ENCODE measurements around the gene CDC25C. TPM values are rescaled to one million over a fixed set of nuclear protein-coding genes. Genes with fewer than 3 reads are reported as not detected.
"Not testable (repeated sequence)": the region's sequence is repeated elsewhere in the genome, so short reads cannot be mapped to it uniquely, and the experiment has no call there.

CDC25C gene
- polyA plus RNA-seq, 1 donor = 2.4 TPM

DNA sequence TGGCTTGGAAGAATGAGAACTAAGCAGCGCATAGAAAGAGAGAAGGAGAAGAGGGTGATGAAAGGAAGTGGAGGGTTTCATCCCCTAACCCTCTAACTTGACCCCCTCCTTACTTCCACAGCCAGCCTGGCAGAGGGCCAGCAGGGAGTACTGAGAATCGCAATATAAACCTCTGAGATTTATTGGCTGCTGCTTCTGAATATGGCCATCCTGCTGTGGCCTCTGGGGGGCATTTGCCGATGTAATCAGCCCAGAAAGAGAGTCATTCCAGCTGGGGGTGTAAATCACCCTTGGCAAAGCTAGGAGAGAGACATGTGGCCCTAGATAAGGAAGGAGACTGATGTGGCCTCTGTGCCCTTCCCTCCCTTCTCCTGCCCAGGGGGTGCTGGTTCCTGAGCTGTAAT, 56.2 kb downstream of the CDC25C start:
- DNase-seq = no peak

DNA sequence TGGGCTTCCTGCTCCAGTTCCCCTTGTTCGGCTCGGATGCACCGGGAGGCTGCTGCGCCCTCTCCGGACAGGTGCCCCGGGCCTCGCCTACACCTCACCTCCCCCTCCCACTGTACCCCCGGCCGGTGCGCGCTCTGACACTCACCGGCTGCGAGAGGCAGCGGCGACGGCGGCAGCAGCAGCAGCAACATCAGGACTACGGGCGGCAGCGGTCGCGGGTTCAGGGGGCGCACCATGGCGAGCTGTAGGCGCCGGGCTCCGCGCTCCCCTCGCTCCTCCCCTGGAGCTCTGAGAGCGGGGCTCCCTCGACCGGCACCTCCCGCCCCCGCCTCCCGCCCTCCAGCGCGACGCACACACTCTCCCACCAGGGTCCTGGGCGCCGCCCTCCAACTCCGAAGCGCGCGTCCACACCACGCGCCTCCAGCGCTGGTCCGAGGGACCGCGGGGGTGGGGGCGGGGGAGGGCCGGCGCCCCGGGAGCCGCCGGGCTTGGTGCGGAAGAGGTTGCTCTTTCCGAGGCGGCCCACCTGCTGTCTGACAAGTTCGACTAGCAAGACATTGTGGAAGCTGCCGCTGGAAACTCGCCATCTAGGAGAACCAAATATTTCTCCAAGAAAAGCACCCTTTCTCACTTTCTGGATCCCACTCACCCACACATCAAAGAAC, 57.3 kb downstream of the CDC25C start, which contains the start of gene GFRA3:
Gene GFRA3 (minus strand): TSS at position 433 of the 665 bp plus-strand sequence. CDS start 197 bp downstream, at position 236.
- DNase-seq = peak; percentile 23

DNA sequence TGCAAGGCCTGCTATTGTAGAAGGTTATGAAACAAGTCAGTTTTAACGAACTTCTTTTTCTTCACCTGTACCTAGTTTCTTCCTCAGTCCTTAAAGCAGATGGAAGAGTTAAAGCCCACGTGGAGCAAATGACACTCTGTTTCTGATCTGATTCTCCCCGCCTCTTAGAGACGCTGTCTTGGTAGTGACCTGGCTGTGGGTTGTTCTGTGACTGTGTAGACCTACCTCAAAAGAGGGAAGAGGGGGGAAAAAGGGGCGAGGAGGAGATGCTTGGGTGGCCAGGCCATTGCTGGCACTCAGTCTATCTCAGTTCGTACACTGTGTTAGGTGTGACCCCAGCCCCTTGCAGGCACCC, 57.8 kb downstream of the CDC25C start:
- no peak for DNase-seq

DNA sequence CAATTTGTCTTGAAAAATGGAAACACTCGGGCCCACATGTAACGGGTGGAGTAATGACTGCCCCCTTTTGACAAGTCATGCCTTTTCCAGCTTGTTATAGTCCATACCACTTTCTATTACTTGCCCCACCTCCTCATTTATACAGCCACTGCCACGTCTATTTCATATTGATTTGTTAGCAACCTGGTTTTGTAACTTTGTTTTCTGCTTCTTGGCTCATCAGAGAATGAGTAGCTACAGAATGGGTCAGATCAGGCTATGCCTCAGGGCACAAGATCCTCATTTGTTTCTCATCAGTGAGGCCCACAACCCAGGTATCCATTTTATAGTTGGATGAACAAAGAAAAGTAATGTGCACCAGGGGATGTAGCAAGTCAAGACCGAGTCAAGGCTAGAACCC, 58.9 kb downstream of the CDC25C start:
- DNase-seq = no peak

DNA sequence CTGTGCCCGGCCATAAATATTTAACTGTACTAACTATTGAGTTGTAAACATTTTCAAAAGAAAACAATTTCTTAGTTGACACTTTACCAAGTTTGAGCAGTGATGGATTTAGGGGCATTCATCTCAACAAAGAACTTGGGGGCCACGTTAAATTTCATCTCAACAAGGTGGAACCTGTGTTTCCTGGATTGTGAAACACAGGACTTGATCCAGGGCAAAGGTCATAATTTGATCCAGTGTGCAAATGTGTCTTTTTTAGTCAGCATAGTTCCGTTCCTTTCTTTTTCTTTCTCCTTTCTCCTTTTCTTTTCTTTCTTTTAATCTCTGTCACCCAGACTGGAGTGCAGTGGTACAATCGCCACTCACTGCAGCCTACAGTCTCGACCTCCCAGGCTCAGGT, 60.3 kb downstream of the CDC25C start:
- no peak for DNase-seq

DNA sequence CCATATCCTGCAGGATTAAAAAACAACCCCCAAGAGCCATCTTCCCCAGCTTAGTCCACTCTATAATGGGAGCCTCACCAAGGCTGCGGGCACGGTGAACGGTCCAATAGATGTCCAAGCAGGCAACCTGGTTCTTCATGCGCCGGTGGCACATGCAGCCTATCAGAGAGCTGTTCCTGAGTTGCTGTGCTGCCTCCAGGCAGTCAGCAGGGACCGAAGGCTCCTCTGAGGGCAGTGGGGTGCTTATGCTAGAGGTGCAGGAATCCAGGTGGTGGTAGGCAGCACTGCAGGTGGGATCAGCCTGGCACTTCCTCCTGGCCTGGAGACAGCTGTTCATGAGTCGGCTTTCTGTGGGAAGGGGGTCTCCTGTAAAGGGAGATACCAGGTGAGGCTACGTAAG, 67.4 kb downstream of the CDC25C start:
- no peak for DNase-seq

- no peak for DNase-seq
Observed at GRCh38 chr5:138263581-138263980, 68.0 kb downstream of the CDC25C start.

DNA sequence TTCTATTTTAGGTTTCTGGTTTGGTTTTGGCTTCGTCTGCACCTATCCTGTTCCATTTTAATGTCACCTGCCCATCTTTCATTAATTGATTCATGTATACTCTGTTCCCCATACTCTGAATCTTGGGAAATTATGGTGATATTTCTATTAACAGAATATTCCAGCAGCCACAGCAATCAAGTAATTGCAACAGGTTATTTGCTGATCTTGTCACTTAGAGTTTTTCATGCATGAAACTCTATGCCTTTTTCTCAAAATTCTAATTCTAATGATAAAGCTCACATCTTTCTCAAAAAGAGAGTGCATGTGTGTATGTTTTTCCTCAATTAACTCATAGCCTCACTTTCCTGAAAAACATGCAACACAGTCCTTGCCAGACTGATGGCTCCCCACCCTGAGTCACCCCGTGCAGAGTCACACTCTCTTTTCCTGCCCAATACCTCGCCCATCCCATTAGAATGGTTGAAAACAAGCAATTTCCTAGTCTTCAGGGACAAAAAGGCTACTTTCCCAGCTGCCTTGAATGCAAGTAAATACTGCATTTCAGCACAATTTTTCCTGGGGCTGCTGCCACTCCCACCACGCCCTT, 72.8 kb downstream of the CDC25C start:
- DNase-seq = no peak

DNA sequence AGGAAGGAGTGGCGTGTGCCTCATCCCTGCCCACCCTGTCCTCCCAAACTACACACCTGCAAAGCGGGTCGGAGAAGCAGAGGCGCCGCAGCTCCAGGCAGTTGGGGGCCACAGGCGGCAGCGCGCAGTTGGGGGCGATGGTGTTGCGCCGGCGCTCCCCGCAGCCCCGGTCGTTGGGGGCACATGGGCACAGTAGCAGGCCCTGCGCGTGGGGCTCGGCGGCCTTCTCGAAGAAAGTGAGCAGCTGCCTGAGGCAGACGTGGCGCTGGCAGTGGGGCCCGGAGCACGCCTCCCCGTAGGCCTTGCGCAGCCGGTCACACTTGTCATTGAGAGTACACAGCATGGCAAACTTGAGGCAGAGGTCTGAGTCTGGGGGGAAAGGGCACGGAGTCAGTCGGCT, 74.0 kb downstream of the CDC25C start:
- no peak for DNase-seq

DNA sequence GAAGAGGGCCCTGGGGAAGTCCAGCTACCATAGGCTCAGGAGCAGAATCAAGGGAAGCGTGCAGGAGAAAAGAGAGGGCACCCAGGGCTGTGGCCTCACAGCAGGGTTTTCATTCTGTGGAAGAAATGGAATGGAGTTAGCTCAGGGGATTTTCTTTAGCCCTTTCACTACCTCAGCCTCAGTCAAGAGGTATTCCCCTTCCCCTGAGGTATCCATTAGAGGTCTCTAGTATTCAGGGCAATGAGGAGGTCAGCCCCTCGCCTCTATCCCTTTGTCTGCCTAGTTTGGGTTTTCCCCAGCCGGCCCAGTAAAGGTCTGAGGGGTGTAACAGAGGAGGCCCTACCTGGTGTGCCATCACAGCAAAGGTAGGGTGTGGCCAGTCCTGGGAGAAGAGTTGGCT, 78.7 kb downstream of the CDC25C start:
- no peak for DNase-seq

DNA sequence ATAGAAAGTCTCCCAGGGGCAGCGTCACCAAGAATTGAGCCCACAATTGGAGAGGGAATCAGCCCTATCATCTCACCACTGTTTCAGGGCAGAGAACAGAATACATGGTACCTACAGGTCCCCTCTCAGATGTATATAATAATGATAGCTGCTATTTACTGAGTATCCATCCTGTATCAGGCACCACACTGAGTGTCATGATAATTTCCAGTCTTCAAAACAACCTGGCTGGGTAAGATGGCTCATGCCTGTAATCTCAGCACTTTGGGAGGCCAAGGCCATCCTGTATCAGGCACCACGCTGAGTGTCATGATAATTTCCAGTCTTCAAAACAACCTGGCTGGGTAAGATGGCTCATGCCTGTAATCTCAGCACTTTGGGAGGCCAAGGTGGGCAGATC, 83.8 kb downstream of the CDC25C start:
- not testable (repeated sequence) for DNase-seq

- no peak for DNase-seq
Observed at GRCh38 chr5:138246822-138247221, 84.8 kb downstream of the CDC25C start.

DNA sequence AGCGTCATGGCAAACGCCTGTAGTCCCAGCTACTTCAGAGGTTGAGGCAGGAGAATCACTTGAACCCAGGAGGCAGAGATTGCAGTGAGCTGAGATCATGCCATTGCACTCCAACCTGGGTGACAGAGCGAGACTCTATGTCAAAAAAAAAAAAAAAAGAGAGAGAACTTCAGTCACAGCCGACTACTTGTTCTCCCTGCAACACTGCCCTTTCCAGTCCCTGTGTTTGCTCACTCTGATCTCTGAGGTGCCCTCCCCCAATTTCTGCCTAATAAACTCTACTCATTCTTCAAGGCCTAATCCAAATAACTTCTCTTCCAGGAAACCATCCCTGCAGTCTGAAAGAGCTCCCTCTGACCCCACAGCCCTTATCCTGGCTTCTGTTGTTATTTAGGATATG, 85.3 kb downstream of the CDC25C start:
- no peak for DNase-seq

GRCh38 chr5:138245717-138246116, 85.9 kb downstream of the CDC25C start:
- DNase-seq = no peak

- no peak for DNase-seq
Observed at GRCh38 chr5:138243794-138244193, 87.8 kb downstream of the CDC25C start.

DNA sequence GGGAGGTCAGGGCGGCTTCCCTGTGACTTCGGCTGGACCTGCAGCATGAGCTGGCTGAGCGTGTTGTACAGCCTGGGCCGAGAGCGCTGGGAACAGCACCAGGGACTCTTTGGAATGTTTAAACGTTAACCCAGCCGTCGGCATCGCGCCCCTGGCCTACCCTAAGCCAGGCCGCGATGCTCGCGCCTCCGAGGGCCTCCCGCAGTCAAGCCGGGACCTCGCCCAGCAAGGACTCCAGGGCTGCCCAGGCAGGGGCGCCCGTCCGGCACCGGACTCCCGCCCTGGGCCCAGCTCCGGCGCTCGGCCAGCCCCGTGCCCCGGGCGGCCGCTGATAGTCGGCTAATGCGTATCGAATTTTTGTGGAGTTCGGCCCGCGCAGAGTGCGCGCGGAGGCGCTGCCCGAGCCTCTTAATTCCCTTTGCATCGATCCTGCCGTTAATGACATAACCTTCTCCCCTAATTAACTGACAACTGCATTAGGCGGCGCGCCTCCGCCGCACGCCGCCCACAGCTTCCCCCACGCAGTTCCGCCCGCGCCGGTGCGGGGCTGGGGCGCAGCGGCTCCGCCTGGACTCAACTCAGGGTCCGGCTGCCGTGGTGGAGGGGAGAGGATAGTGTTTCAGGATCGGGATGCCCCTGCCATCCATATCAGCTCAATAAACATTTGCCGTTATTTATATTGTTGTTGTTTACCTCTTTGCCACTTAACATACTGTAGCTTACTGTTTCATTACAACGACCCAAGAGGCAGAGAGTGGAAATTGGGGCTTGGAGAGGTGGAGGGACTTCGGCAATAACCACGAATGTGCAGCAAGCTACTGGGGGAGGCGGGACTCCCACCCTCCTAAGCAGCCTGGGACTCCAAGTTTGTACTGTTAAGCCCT, 89.7 kb downstream of the CDC25C start:
- DNase-seq = no peak

GRCh38 chr5:138240650-138241385, 90.8 kb downstream of the CDC25C start:
- no peak for DNase-seq

- DNase-seq = no peak
Observed at GRCh38 chr5:138238034-138238433, 93.6 kb downstream of the CDC25C start.
